B cell (primary cell): ENCODE results near the gene NCL. TPM values are rescaled to one million over a fixed set of nuclear protein-coding genes. Genes with fewer than 3 reads are reported as not detected.

Experiments
- ATAC-seq: fragments of 200-7000 bp; cut with Tn5 transposase; one replicate; pipeline ENCODE4 v1.10.0; 2021; ENCODE audit warnings: low read depth, mild to moderate bottlenecking, moderate number of reproducible peaks, moderate library complexity
- CTCF ChIA-PET: fragments of 350-600 bp; sonication (Branson Sonifier 250); formaldehyde crosslinking; loops from one replicate; lab custom pipeline; 2021; ENCODE audit warnings: antibody characterized with exemption, inconsistent platforms; lab: Charles Lee
- POLR2A ChIA-PET: fragments of 350-600 bp; sonication (Branson Sonifier 250); formaldehyde crosslinking; loops from one replicate; lab custom pipeline; 2021; ENCODE audit warnings: antibody characterized with exemption; lab: Charles Lee
- DNase-seq: peaks from one replicate; pipeline ENCODE4 v3.0.0; 2013
- H2AFZ ChIP-seq: 2 replicates; pipeline ENCODE4 v1.6.1; 2012; ENCODE audit warnings: mild to moderate bottlenecking, low read depth, low read length; ENCODE audit not compliant: insufficient read depth, poor library complexity, severe bottlenecking
- H3K27ac ChIP-seq, 2 donors: 1 replicate in 1 of 2; 2 replicates in 1 of 2; pipeline ENCODE4 v1.5.1; 2012 to 2013; ENCODE audit warnings: low read length in 2 of 2, mild to moderate bottlenecking in 2 of 2, moderate library complexity in 1 of 2
- H3K27me3 ChIP-seq, 4 experiments: fragments of 200-600 bp in 1 of 4; sonication (generic) in 1 of 4; replicated peaks in 1 of 4; 1 replicate in 2 of 4; 2 replicates in 2 of 4; pipeline versions ENCODE4 v1.6.1 to v1.7.0; 2013 to 2016; ENCODE audit warnings: low read length in 3 of 4, mild to moderate bottlenecking in 2 of 4, mixed read lengths in 1 of 4, moderate library complexity in 1 of 4; ENCODE audit not compliant: insufficient read depth in 4 of 4, control insufficient read depth in 3 of 4; ENCODE audit errors: control extremely low read depth in 1 of 4
- H3K36me3 ChIP-seq, 2 experiments: replicated peaks in 1 of 2; 1 replicate in 1 of 2; 2 replicates in 1 of 2; pipeline versions ENCODE4 v1.6.1 to v1.7.1; 2013; ENCODE audit warnings: low read length in 1 of 2; ENCODE audit not compliant: insufficient read depth in 2 of 2, control insufficient read depth in 1 of 2; ENCODE audit errors: control extremely low read depth in 1 of 2, extremely low read depth in 1 of 2
- H3K4me1 ChIP-seq, 2 donors: fragments of 200-600 bp in 1 of 2; sonication (generic) in 1 of 2; 1 replicate in 1 of 2; 2 replicates in 1 of 2; pipeline versions ENCODE4 v1.5.1 to v1.6.1; 2013 to 2017; ENCODE audit warnings: low read length in 2 of 2; ENCODE audit not compliant: control insufficient read depth in 2 of 2, insufficient read depth in 2 of 2
- H3K4me2 ChIP-seq: replicated peaks from 2 replicates; pipeline ENCODE3; 2012; ENCODE audit warnings: mild to moderate bottlenecking, low read depth, low read length; ENCODE audit not compliant: poor library complexity, severe bottlenecking
- H3K4me3 ChIP-seq, 5 experiments: fragments of 200-600 bp in 1 of 5; sonication (generic) in 1 of 5; 1 replicate in 3 of 5; 2 replicates in 2 of 5; pipeline versions ENCODE4 v1.5.1 to v1.7.0; 2011 to 2016; ENCODE audit warnings: low read length in 4 of 5, mild to moderate bottlenecking in 4 of 5, low read depth in 2 of 5, control low read depth in 1 of 5, moderate library complexity in 1 of 5; ENCODE audit not compliant: insufficient read depth in 1 of 5; ENCODE audit errors: control extremely low read depth in 1 of 5, extremely low read depth in 1 of 5
- H3K79me2 ChIP-seq: fragments of 200-600 bp; sonication (generic); one replicate; pipeline ENCODE4 v1.6.0; 2016; ENCODE audit warnings: low read length; ENCODE audit not compliant: control insufficient read depth, insufficient read depth
- H3K9ac ChIP-seq: fragments of 200-600 bp; sonication (generic); 2 replicates; pipeline ENCODE4 v1.6.1; 2017; ENCODE audit warnings: mild to moderate bottlenecking, low read length, moderate library complexity
- H3K9me3 ChIP-seq, 3 donors: one replicate each; pipeline versions ENCODE4 v1.6.1 to v1.7.1; 2013; ENCODE audit warnings: low read length in 2 of 3; ENCODE audit not compliant: control insufficient read depth in 2 of 3, insufficient read depth in 1 of 3; ENCODE audit errors: control extremely low read depth in 1 of 3
- H4K20me1 ChIP-seq: 2 replicates; pipeline ENCODE4 v1.6.0; 2012; ENCODE audit warnings: mild to moderate bottlenecking, low read length; ENCODE audit not compliant: insufficient read depth, control insufficient read depth, poor library complexity, severe bottlenecking
- H3K27ac Mint-ChIP-seq: one replicate; pipeline ENCODE4 v1.8.0; 2021; ENCODE audit warnings: mixed read lengths
- H3K27me3 Mint-ChIP-seq: one replicate; pipeline ENCODE4 v1.8.0; 2021; ENCODE audit warnings: mixed read lengths
- H3K4me1 Mint-ChIP-seq: one replicate; pipeline ENCODE4 v1.8.0; 2021; ENCODE audit warnings: mixed read lengths
- H3K4me3 Mint-ChIP-seq: one replicate; pipeline ENCODE4 v1.8.0; 2021; ENCODE audit warnings: mixed read lengths
- H3K9me3 Mint-ChIP-seq: one replicate; pipeline ENCODE4 v1.8.0; 2022; ENCODE audit warnings: mixed read lengths; ENCODE audit not compliant: insufficient read depth
- CTCF ChIP-seq: fragments of 200-600 bp; IDR thresholded peaks from one replicate; pipeline ENCODE4 v1.8.0; 2022; ENCODE audit warnings: antibody characterized with exemption, mild to moderate bottlenecking
- EZH2 ChIP-seq: IDR thresholded peaks from 2 replicates; pipeline ENCODE4 v1.6.1; 2012; ENCODE audit warnings: borderline replicate concordance, low read depth, mild to moderate bottlenecking, moderate library complexity, low read length; ENCODE audit not compliant: insufficient read depth, poor library complexity, severe bottlenecking
- WGBS: methylation state at CpG from one replicate; pipeline ENCODE4 v1.1.5; 2013; ENCODE audit warnings: missing lambda C conversion rate; ENCODE audit not compliant: insufficient coverage; 5-methylcytosine and 5-hydroxymethylcytosine counted together
- intact Hi-C: fragments of 100-400 bp; cut with micrococcal nuclease; formaldehyde crosslinking; loops from one replicate; pipeline ENCODE4 v1.10.0; 2022
- polyA plus RNA-seq: library from polyadenylated mRNA; depleted of rRNA; stranded (reverse); fragments of >200 nt; gene quantifications from 2 replicates; pipeline ENCODE4 v1.2.3, GENCODE V29; 2012
- total RNA-seq, 2 donors: library from RNA; stranded (reverse); fragments of 120-200 nt in 1 of 2; gene quantifications; 1 replicate in 1 of 2; 2 replicates in 1 of 2; pipeline versions ENCODE4 v1.2.3 to v1.2.4, GENCODE V29; 2013 to 2022

NCL gene
- total and polyA plus RNA-seq, 2 donors (not counting 1 experiment from before 2014, with no cell fraction given), result 25.8 to 439 TPM

- H3K27ac Mint-ChIP-seq, result no peak overlapping the region
- DNase-seq (no peak), ATAC-seq (no peak)
- 96% methylated on average over 7 of the region's 7 CpGs for WGBS
- no peaks in the 10 kb centered on the region for H3K27me3 Mint-ChIP-seq
- Histone ChIP-seq H3K4me2 (no peak overlapping the region), H3K4me1 (no peaks in the 10 kb centered on the region), H2AFZ (no peak overlapping the region), H3K9ac (no peak overlapping the region), H3K36me3 (no peaks in the 10 kb centered on the region), H4K20me1 (no peaks in the 10 kb centered on the region), H3K9me3 (peaks cover 0 to 4% (median 0%) of the 10 kb centered on the region in 3 donors), H3K27me3 (no peaks in the 10 kb centered on the region), H3K79me2 (no peaks in the 10 kb centered on the region), H3K4me3 (no peak overlapping the region), H3K27ac (no peak overlapping the region)
- TF ChIP-seq CTCF (no peak), EZH2 (no peak)
- H3K4me3 Mint-ChIP-seq, result no peak overlapping the region
- ChIA-PET CTCF (interaction anchor here (0.6 to 2.2 kb wide), 8 partner anchors 10 to 1595 kb away, joined by 3 to 11 read pairs (median 3); no protein-coding TSS in a partner anchor), POLR2A (no interaction called here)
- H3K4me1 Mint-ChIP-seq, result no peaks in the 10 kb centered on the region
- intact Hi-C loops, result no loop called here
- no peaks in the 10 kb centered on the region for H3K9me3 Mint-ChIP-seq
Measured at GRCh38 chr2:231490801-231491200, 26.5 kb upstream of the NCL start.

GRCh38 chr2:231489990-231490389 is 25.7 kb upstream of the NCL start:
- no peak overlapping the region for H3K4me3 ChIP-seq
- Mint-ChIP-seq H3K4me3 (no peak overlapping the region), H3K27ac (no peak overlapping the region), H3K27me3 (no peaks in the 10 kb centered on the region), H3K4me1 (no peaks in the 10 kb centered on the region), H3K9me3 (no peaks in the 10 kb centered on the region)
- WGBS, result 98% methylated on average over 10 of the region's 14 CpGs
- ATAC-seq, result no peak
- ChIA-PET CTCF (interaction anchor here (0.6 to 2.2 kb wide), 6 partner anchors 9 to 112 kb away, joined by 3 to 11 read pairs (median 3); no protein-coding TSS in a partner anchor), POLR2A (no interaction called here)
- H3K79me2 ChIP-seq, result no peaks in the 10 kb centered on the region
- no peaks in the 10 kb centered on the region for H3K36me3 ChIP-seq
- no peak for TF ChIP-seq EZH2
- no peak for TF ChIP-seq CTCF
- no peak overlapping the region for H3K9ac ChIP-seq
- H3K4me2 ChIP-seq, result no peak overlapping the region
- intact Hi-C loops, result no loop called here
- H3K27ac ChIP-seq, result no peak overlapping the region
- H3K4me1 ChIP-seq, result no peaks in the 10 kb centered on the region
- no peaks in the 10 kb centered on the region for H4K20me1 ChIP-seq
- no peak overlapping the region for H2AFZ ChIP-seq
- DNase-seq, result no peak
- peaks cover 0 to 4% (median 0%) of the 10 kb centered on the region in 3 donors for H3K9me3 ChIP-seq
- no peaks in the 10 kb centered on the region for H3K27me3 ChIP-seq
